Endodermal cell (in vitro differentiated cells): Measurements from ENCODE around the gene DPYSL3. TPM values are rescaled to one million over a fixed set of nuclear protein-coding genes. Genes with fewer than 3 reads are reported as not detected.

Source experiments
- DNase-seq: peaks from one replicate; pipeline ENCODE4 v3.0.0-alpha.2; 2017
- H3K27ac ChIP-seq: 2 replicates; pipeline ENCODE4 v1.5.1; 2013; ENCODE audit warnings: mild to moderate bottlenecking, low read depth, low read length, moderate library complexity
- H3K27me3 ChIP-seq: 2 replicates; pipeline ENCODE4 v1.6.1; 2013; ENCODE audit warnings: mild to moderate bottlenecking, low read length, moderate library complexity; ENCODE audit not compliant: insufficient read depth, control insufficient read depth, poor library complexity, severe bottlenecking
- H3K36me3 ChIP-seq: 2 replicates; pipeline ENCODE4 v1.7.0; 2013; ENCODE audit warnings: mild to moderate bottlenecking, low read length, moderate library complexity; ENCODE audit not compliant: control insufficient read depth, insufficient read depth
- H3K4me1 ChIP-seq: one replicate; pipeline ENCODE4 v1.7.0; 2013; ENCODE audit warnings: low read length; ENCODE audit not compliant: control insufficient read depth, insufficient read depth
- H3K4me3 ChIP-seq: 2 replicates; pipeline ENCODE4 v1.5.1; 2013; ENCODE audit warnings: mild to moderate bottlenecking, low read length, moderate library complexity
- H3K9ac ChIP-seq: 2 replicates; pipeline ENCODE4 v1.6.1; 2013; ENCODE audit warnings: mild to moderate bottlenecking, low read length, moderate library complexity; ENCODE audit not compliant: poor library complexity, severe bottlenecking; ENCODE audit errors: extremely low read depth
- H3K9me3 ChIP-seq: 2 replicates; pipeline ENCODE4 v1.6.1; 2013; ENCODE audit warnings: mild to moderate bottlenecking, low read length, moderate library complexity; ENCODE audit not compliant: control insufficient read depth
- H3K27ac Mint-ChIP-seq: 2 replicates; pipeline ENCODE4 v1.8.0; 2020; ENCODE audit warnings: mixed read lengths
- H3K27me3 Mint-ChIP-seq: 2 replicates; pipeline ENCODE4 v1.8.0; 2021; ENCODE audit warnings: mild to moderate bottlenecking, mixed read lengths; ENCODE audit not compliant: insufficient read depth
- H3K36me3 Mint-ChIP-seq: 2 replicates; pipeline ENCODE4 v1.8.0; 2020; ENCODE audit warnings: low read depth, mixed read lengths
- H3K4me1 Mint-ChIP-seq: 2 replicates; pipeline ENCODE4 v1.8.0; 2020; ENCODE audit warnings: mixed read lengths
- H3K4me3 Mint-ChIP-seq: 2 replicates; pipeline ENCODE4 v1.8.0; 2020; ENCODE audit warnings: mild to moderate bottlenecking, moderate library complexity, mixed read lengths
- H3K9me3 Mint-ChIP-seq: 2 replicates; pipeline ENCODE4 v1.8.0; 2020; ENCODE audit warnings: mild to moderate bottlenecking, mixed read lengths
- CTCF ChIP-seq: fragments of 200-600 bp; sonication (generic); conservative IDR thresholded peaks from 2 replicates; pipeline ENCODE4 v1.5.0; 2021; ENCODE audit warnings: antibody characterized with exemption, mild to moderate bottlenecking
- WGBS, 2 experiments: methylation state at CpG; one replicate each; pipeline versions ENCODE4 v1.1.5 to v1.1.7; 2013; ENCODE audit warnings: missing lambda C conversion rate in 2 of 2, mixed read lengths in 1 of 2; ENCODE audit not compliant: insufficient coverage in 1 of 2, insufficient read length in 1 of 2; 5-methylcytosine and 5-hydroxymethylcytosine counted together
- total RNA-seq, 2 donors: library from RNA; stranded (reverse); fragmentation: NEBNext Ultra II Directional in 1 of 2; extraction: Animal tissue kit (Norgen Biotek cat#: 25700) in 1 of 2; gene quantifications; 2 replicates in 1 of 2; 3 replicates in 1 of 2; pipeline ENCODE4 v1.2.1, GENCODE V29; 2021

The DPYSL3 gene
- total RNA-seq, 2 donors from 2014 or later: 76.3 to 98.6 TPM

GRCh38 chr5:147348046-147348445 lies 161.8 kb downstream of the DPYSL3 start:
- Mint-ChIP-seq H3K27ac (no peak overlapping the region), H3K27me3 (no peaks in the 10 kb centered on the region), H3K4me3 (no peak overlapping the region), H3K4me1 (peaks cover 7% of the 10 kb centered on the region), H3K36me3 (peaks cover 2% of the 10 kb centered on the region), H3K9me3 (no peaks in the 10 kb centered on the region)
- Histone ChIP-seq H3K4me1 (no peaks in the 10 kb centered on the region), H3K36me3 (no peaks in the 10 kb centered on the region), H3K9ac (no peak overlapping the region), H3K9me3 (no peaks in the 10 kb centered on the region), H3K27ac (no peak overlapping the region), H3K4me3 (no peak overlapping the region), H3K27me3 (no peaks in the 10 kb centered on the region)
- no peak for DNase-seq
- WGBS, 2 experiments: 92 to 100% methylated on average over 1 to 2 of the region's 2 CpGs
- no peak for TF ChIP-seq CTCF

- no peaks in the 10 kb centered on the region for H3K27me3 ChIP-seq
- no peaks in the 10 kb centered on the region for H3K36me3 Mint-ChIP-seq
- no peaks in the 10 kb centered on the region for H3K9me3 Mint-ChIP-seq
- H3K4me1 ChIP-seq: no peaks in the 10 kb centered on the region
- no peak overlapping the region for H3K4me3 Mint-ChIP-seq
- no peaks in the 10 kb centered on the region for H3K27me3 Mint-ChIP-seq
- no peak overlapping the region for H3K4me3 ChIP-seq
- 87 to 89% methylated on average over 3 to 5 of the region's 5 CpGs for WGBS, 2 experiments
- no peaks in the 10 kb centered on the region for H3K36me3 ChIP-seq
- no peaks in the 10 kb centered on the region for H3K9me3 ChIP-seq
- no peak overlapping the region for H3K27ac Mint-ChIP-seq
- no peak overlapping the region for H3K27ac ChIP-seq
- no peak for DNase-seq
- H3K4me1 Mint-ChIP-seq: no peaks in the 10 kb centered on the region
- peak; percentile 59 for TF ChIP-seq CTCF
- H3K9ac ChIP-seq: no peak overlapping the region
Measured at GRCh38 chr5:147346006-147346561, 163.8 kb downstream of the DPYSL3 start.

- Histone ChIP-seq H3K27me3 (no peaks in the 10 kb centered on the region), H3K4me1 (no peaks in the 10 kb centered on the region), H3K36me3 (no peaks in the 10 kb centered on the region), H3K9me3 (no peaks in the 10 kb centered on the region), H3K9ac (no peak overlapping the region), H3K4me3 (no peak overlapping the region), H3K27ac (no peak overlapping the region)
- TF ChIP-seq CTCF: no peak
- Mint-ChIP-seq H3K4me1 (no peaks in the 10 kb centered on the region), H3K9me3 (no peaks in the 10 kb centered on the region), H3K27me3 (no peaks in the 10 kb centered on the region), H3K36me3 (no peaks in the 10 kb centered on the region), H3K4me3 (no peak overlapping the region), H3K27ac (no peak overlapping the region)
- 29% methylated on average over 1 of the region's 1 CpG; no CpG with 5 or more reads in 1 of the 2 experiments for WGBS, 2 experiments
- DNase-seq: no peak
Measured at GRCh38 chr5:147344861-147345260, 165.0 kb downstream of the DPYSL3 start.
